Right lobe of liver (tissue), 6 donors: ENCODE measurements around the gene ALPK1. TPM values are rescaled to one million over a fixed set of nuclear protein-coding genes. Genes with fewer than 3 reads are reported as not detected.

Experiments
- ATAC-seq, 4 donors: fragments of 200-7000 bp; cut with Tn5 transposase; one replicate each; pipeline ENCODE4 v1.9.1; 2020; ENCODE audit warnings: mild to moderate bottlenecking in 4 of 4, moderate library complexity in 4 of 4
- DNase-seq, 3 donors: peaks; one replicate each; pipeline ENCODE4 v3.0.0-alpha.2; 2020
- H3K27ac ChIP-seq, 3 donors: fragments of 200-600 bp; one replicate each; pipeline ENCODE4 v1.8.0; 2022
- H3K27me3 ChIP-seq, 2 donors: fragments of 200-600 bp; one replicate each; pipeline ENCODE4 v1.8.0; 2022
- H3K36me3 ChIP-seq, 4 donors: fragments of 200-600 bp; sonication (generic) in 1 of 4; one replicate each; pipeline versions ENCODE4 v1.5.1 to v1.8.0; 2017 to 2022; ENCODE audit warnings: control low read depth in 1 of 4
- H3K4me1 ChIP-seq, 4 donors: fragments of 200-600 bp; sonication (generic) in 1 of 4; one replicate each; pipeline versions ENCODE4 v1.5.1 to v1.8.0; 2017 to 2022; ENCODE audit warnings: control low read depth in 1 of 4
- H3K4me3 ChIP-seq, 3 donors: fragments of 200-600 bp; one replicate each; pipeline ENCODE4 v1.8.0; 2022
- H3K9me3 ChIP-seq, 4 donors: fragments of 200-600 bp; sonication (generic) in 1 of 4; one replicate each; pipeline versions ENCODE4 v1.5.1 to v1.8.0; 2017 to 2022; ENCODE audit warnings: control low read depth in 1 of 4
- CTCF ChIP-seq, 4 donors: fragments of 200-600 bp in 3 of 4; fragments of 450-650 bp in 1 of 4; IDR thresholded peaks; one replicate each; pipeline versions ENCODE4 v1.5.1 to v1.8.0; 2016 to 2022; ENCODE audit warnings: antibody characterized with exemption in 4 of 4, mild to moderate bottlenecking in 2 of 4
- POLR2A ChIP-seq: fragments of 450-650 bp; IDR thresholded peaks from one replicate; pipeline ENCODE4 v1.6.1; 2017; ENCODE audit warnings: antibody characterized with exemption, mild to moderate bottlenecking
- WGBS: methylation state at CpG from one replicate; pipeline ENCODE4 v1.1.6; 2018; ENCODE audit warnings: low coverage, low lambda C conversion rate; ENCODE audit not compliant: insufficient coverage; ENCODE audit errors: missing lambda C conversion rate; 5-methylcytosine and 5-hydroxymethylcytosine counted together
- intact Hi-C, 2 donors: fragments of 100-400 bp; cut with DNase I; formaldehyde crosslinking; loops; one replicate each; pipeline versions ENCODE4 v1.11.2 to v1.14.1; 2022
- total RNA-seq, 6 experiments: library from RNA; depleted of rRNA in 2 of 6; stranded (reverse); fragments of >200 nt in 2 of 6; fragmentation: NEBNext Ultra II Directional in 3 of 6; extraction: Animal tissue kit (Norgen Biotek cat#: 25700) in 3 of 6; gene quantifications; one replicate each; pipeline versions ENCODE4 v1.1.0 to v1.2.4, GENCODE V29; 2016 to 2023
- donor health status: DM: no; HTN: yes; CAD: no.
- donor health status: DM: no; HTN: no; CAD: no.
- donor health status: DM: no; HTN: no; CAD: no.
- donor health status: DM: no; HTN: yes; CAD: no.
- donor health status: DM: no; HTN: yes; CAD: no.

ALPK1 gene
- total RNA-seq, 6 experiments from 2014 or later, result 5.6 to 20.6 (median 9.9) TPM

GRCh38 chr4:112288455-112288854 lies 8.7 kb upstream of the ALPK1 start:
- ATAC-seq (no peak), DNase-seq (no peak)
- no peak overlapping the region for H3K4me3 ChIP-seq
- 48% methylated on average over 3 of the region's 3 CpGs for WGBS
- no peaks in the 10 kb centered on the region for H3K36me3 ChIP-seq
- TF ChIP-seq CTCF (IDR thresholded peaks at IDR 0.05) (no peak), POLR2A (no peak)
- no peaks in the 10 kb centered on the region for H3K27me3 ChIP-seq
- intact Hi-C loops, result no loop called here
- no peaks in the 10 kb centered on the region for H3K9me3 ChIP-seq
- no peak overlapping the region for H3K27ac ChIP-seq
- peaks cover 0 to 9% (median 0%) of the 10 kb centered on the region in 4 donors for H3K4me1 ChIP-seq

GRCh38 chr4:112289407-112290253 lies 7.5 kb upstream of the ALPK1 start:
- 82% methylated on average over 10 of the region's 10 CpGs for WGBS
- H3K27ac ChIP-seq, result no peak overlapping the region
- H3K4me1 ChIP-seq, result no peaks in the 10 kb centered on the region
- ATAC-seq, result no peak
- H3K36me3 ChIP-seq, result no peaks in the 10 kb centered on the region
- no peak for TF ChIP-seq POLR2A
- TF ChIP-seq CTCF (IDR thresholded peaks at IDR 0.05), result no peak
- H3K4me3 ChIP-seq, result no peak overlapping the region
- intact Hi-C loops, result no loop called here
- no peaks in the 10 kb centered on the region for H3K27me3 ChIP-seq
- no peak for DNase-seq
- H3K9me3 ChIP-seq, result no peaks in the 10 kb centered on the region

- no peak for ATAC-seq
- no peaks in the 10 kb centered on the region for H3K36me3 ChIP-seq
Observed at GRCh38 chr4:112290341-112290740, 6.8 kb upstream of the ALPK1 start.

GRCh38 chr4:112299721-112300120 lies 2.6 kb downstream of the ALPK1 start:
- H3K4me1 ChIP-seq, result peaks cover 0 to 10% (median 3%) of the 10 kb centered on the region in 4 donors
- DNase-seq (no peak), ATAC-seq (no peak)
- no peak for TF ChIP-seq CTCF (IDR thresholded peaks at IDR 0.05)
- no peak for TF ChIP-seq POLR2A
- no peaks in the 10 kb centered on the region for H3K36me3 ChIP-seq
- no peak overlapping the region for H3K4me3 ChIP-seq
- H3K9me3 ChIP-seq, result no peaks in the 10 kb centered on the region
- WGBS, result 82% methylated on average over 4 of the region's 4 CpGs
- intact Hi-C loops, result no loop called here
- H3K27me3 ChIP-seq, result no peaks in the 10 kb centered on the region
- no peak overlapping the region for H3K27ac ChIP-seq

More at GRCh38 chr4:112290341-112290740, 6.8 kb upstream of the ALPK1 start:
- H3K27me3 ChIP-seq, result no peaks in the 10 kb centered on the region
- no peaks in the 10 kb centered on the region for H3K4me1 ChIP-seq
- no peak overlapping the region for H3K4me3 ChIP-seq
- no peak for DNase-seq
- H3K9me3 ChIP-seq, result no peaks in the 10 kb centered on the region
- WGBS, result 89% methylated on average over 3 of the region's 3 CpGs
- TF ChIP-seq POLR2A (no peak), CTCF (IDR thresholded peaks at IDR 0.05) (no peak)
- H3K27ac ChIP-seq, result no peak overlapping the region
- intact Hi-C loops, result no loop called here
